NCI-H2029 treated with DMSO at 0.1 percent for 48 hours (cell line): Measurements from ENCODE around the gene NDUFB3.
A peak's percentile ranks its signal among the peaks of the same experiment; 100 is the strongest.
"Not testable (repeated sequence)": the region's sequence is repeated elsewhere in the genome, so short reads cannot be mapped to it uniquely, and the experiment has no call there.

ENCODE experiments used
- DNase-seq: peaks from one replicate; lab custom pipeline; 2025; lab: John Stamatoyannopoulos, UW

The NDUFB3 gene

DNA sequence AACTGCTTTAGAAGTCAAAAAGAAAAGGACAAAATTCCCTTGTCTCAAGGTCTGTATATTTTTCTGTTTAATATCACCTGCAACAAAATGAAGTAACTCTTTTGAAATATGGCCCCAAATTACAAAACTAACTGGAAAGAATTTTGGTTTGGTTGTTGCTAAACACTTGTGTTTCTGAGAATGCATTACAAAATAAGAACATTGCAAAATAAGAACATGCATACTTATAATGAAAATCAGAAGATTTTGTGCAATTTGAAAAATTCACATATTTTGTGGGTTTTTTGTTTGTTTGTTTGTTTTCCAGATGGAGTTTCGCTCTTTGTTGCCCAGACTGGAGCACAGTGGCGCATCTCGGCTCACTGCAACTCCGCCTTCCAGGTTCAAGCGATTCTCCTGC, 21.8 kb downstream of the NDUFB3 start:
- DNase-seq, result no peak

DNA sequence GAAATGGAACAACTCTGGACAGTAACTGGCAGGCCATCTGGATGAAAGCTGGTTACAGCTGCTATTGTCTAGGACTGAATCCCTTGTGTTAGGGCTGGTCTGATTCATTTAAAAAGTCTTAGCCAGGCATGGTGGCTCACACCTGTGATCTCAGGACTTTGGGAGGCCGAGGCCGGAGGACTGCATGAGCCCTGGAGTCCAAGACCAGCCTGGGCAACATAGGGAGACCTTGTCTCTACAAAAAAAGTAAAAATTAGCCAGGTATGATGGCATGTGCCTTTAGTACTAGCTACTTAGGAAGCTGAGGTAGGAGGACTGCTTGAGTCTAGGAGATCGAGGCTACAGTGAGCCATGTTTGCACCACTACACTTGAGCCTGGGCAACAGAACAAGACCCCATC, 28.7 kb downstream of the NDUFB3 start:
- no peak for DNase-seq

DNA sequence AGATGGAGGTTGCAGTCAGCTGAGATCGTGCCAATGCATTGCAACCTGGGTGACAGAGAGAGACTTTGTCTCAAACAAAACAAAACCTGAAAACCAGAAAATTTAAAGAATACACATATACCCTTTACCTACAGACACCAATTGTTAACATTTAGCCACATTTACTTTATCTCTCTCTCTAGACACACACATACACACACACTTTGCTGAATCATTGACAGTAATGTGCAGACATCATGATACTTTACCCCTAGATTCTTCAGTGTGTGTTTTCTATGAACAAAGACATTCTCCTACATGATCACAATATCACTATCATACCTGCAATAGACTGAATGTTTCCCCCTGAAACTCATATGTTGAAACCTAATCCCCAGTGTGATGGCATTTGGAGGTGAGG, 34.0 kb downstream of the NDUFB3 start:
- DNase-seq, result no peak

DNA sequence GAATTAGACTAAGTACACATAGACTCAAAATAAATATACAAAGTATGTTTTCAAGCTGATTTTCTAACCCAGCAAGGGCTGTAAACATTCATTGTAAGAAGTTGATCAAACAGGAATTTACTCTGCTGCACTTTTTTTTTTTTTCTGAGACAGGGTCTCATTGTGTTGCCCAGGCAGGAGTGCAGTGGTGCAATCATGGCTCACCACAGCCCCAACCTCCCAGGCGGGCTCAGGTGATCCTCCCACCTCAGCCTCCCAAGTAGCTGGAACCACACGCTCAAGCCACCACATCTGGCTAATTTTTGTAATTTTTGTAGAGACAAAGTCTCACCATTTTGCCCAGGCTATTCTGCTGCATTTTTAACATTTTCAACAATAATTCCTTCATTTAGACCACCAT, 35.8 kb downstream of the NDUFB3 start:
- DNase-seq, result no peak

DNA sequence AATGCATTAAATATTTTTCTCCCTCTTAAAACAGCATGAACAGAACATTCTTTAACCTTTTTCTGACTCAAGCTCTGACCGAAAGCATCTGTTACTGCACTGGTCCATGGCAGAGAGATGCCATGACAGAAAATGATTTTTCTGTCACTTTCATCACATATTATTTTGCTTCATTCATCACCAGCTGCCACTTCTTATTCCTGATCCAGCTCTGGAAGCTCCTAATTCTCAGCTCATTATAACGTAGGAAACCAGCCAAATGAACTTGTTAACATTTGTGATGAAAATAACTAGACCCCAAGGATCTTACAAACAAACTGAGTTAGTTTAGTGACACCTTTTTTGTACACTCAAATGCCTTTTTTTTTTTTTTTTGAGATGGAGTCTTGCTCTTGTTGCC, 36.5 kb downstream of the NDUFB3 start:
- DNase-seq, result no peak

DNA sequence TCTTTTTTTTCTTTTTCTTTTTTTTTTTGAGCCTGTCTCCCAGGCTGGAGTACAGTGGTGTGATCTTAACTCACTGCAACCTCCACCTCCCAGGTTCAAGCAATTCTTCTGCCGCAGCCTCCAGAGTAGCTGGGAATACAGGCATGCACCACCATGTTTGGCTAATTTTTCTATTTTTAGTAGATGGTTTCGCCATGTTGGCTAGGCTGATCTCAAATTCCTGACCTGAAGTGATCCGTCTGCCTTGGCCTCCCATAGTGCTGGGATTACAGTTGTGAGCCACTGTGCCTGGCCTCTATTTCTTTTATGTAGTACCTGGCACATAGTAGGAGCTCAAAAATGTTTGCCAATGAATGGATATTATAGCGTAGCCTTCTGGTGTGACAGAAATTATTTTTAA, 37.4 kb downstream of the NDUFB3 start:
- DNase-seq, result no peak

DNA sequence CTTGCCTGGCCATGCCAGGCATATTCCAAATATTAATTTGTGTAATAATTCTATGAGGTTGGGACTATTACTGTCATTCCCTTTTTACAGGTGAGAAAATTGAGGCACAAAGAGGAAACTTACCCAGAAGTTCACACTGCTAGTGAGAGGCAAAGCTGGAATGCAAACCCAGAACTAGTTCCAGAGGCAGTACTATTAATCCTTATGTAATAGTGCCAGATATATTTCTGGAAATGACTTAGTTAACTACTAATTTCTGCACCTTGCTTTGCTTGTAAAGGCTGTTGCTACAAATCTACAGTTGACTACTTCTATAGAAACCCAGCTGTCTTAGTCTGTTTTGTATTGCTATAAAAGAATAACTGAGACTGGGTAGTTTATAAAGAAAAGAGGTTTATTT, 38.8 kb downstream of the NDUFB3 start:
- no peak for DNase-seq

DNA sequence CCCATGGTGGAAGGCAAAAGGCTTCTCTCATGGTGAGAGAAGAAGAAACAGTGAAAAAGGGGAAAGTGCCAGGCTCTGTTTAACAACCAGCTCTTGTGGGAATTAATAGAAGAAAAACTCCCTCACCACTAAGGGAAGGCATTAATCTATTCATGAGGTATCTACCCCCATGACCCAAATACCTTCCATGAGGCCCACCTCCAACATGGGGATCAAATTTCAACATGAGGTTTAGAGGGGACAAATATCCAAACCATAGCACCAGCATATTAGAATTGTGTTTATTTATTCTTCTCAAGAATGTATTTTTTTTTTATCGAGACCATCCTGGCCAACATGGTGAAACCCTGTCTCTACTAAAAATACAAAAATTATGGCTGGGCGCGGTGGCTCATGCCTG, 39.3 kb downstream of the NDUFB3 start:
- no peak for DNase-seq

DNA sequence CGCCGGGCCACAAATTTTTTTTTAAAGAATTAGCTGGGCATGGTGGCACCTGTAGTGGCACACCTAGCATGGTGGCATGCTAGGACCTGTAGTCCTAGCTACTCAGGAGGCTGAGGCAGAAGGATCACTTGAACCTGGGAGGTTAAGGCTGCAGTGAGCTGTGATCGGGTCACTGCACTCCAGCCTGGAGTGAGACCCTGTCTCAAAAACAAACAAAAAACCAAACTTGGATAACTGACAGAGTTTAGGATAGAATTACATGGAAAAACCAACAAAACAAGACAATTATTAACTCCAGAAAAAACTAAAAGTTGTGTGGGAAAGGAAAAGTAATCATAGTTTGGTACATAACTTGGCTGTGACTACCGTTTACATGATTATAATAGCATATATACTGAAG, 42.5 kb downstream of the NDUFB3 start:
- no peak for DNase-seq

DNA sequence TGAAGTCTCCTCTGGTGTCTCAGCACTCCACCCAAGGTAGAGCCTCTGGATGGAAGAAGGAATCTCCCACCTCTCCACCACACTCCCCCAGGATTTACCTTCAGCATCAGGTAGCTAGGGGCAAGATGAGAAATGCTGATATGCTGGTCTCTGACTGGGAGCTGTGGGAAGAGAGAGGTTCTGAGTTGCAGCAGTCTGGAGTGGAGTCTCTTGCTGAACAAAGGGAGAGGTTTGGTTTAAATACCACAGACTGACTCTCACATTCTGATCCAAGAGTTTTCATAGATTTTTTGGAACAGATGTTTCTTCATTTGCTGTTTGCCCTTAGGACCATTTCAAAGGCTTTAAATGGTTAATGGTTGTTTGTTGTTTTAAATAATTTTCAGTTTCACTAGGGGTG, 43.0 kb downstream of the NDUFB3 start:
- no peak for DNase-seq

DNA sequence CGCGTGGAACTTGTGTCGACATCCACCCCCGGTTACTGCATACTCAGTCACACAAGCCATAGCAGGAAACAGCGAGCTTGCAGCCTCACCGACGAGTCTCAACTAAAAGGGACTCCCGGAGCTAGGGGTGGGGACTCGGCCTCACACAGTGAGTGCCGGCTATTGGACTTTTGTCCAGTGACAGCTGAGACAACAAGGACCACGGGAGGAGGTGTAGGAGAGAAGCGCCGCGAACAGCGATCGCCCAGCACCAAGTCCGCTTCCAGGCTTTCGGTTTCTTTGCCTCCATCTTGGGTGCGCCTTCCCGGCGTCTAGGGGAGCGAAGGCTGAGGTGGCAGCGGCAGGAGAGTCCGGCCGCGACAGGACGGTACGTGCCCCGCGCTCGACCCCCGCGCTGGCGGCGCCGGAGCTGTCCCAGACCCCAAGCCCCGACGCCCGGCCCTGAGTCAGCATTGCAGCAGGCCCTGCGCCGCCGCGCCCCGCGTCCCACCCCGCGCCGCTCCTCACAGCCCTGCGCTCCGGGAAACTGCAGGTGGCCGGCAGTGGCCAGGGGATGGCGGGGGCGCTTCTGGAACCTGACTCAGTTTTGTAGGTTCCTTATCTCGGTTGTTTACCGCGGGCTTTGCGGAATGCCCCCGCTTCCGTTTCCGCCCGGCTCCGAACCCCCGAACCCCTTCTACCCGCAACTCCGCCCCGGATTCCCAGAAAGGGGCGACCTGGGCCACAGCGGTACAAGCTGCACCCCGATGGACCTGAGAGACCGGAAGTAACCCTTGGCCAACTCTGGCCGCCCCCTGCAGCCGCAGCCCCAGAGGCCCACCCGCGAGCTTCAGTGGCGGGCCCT, 44.5 kb downstream of the NDUFB3 start, which contains the start of gene CFLAR:
CFLAR (plus strand) TSS at position 50 of the 844 bp plus-strand sequence. CDS start 13,702 bp downstream, outside the sequence.
- peak; percentile 17 for DNase-seq

DNA sequence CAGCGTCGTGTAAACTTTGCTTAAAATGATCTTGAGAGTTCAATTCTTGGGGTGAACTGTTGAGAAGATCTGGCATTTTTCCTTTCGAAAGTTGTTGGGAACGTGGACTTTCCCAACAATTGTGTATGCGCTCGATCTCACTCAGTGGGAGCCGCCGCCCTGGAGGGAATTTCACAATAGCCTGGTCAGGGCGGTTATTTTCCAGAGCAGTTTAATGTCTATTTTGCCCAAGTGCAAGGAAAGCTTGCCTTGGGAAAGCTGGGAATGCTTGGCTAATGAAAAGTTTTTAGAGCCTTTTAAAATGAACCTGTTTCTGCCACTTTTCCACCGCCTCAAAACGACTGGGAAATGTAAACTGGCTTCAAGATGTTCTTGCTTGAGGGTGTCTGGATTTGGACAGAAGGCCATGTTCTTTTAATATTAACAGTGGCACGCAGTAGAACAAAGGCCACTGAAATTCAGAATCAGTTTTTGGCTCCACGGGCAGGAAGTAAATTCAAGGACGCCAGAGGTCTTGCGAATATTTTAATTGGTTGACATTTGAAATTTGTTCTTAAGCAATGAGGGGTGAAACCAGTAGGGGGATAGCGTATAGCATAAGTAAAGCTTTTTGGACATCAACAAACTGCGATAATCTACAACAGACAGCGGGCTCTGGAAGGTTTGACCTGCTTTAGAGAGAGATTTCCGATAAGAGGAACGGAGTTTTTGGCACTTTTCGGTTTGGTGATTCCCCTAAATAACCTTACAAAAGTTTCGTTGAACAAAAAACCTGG, 45.3 kb downstream of the NDUFB3 start:
- DNase-seq, result peak; percentile 47

DNA sequence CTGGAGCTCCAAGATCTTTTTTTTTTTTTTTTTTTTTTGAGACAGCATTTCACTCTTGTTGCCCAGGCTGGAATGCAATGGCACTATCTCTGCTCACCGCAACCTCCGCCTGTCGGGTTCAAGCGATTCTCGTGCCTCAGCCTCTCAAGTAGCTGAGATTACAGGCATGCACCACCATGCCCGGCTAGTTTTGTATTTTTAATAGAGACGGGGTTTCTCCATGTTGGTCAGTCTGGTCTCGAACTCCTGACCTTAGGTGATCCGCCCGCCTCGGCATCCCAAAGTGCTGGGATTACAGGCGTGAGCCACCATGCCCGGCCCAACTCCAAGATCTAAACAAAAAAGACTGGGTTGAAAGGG, 45.9 kb downstream of the NDUFB3 start:
- not testable (repeated sequence) for DNase-seq

DNA sequence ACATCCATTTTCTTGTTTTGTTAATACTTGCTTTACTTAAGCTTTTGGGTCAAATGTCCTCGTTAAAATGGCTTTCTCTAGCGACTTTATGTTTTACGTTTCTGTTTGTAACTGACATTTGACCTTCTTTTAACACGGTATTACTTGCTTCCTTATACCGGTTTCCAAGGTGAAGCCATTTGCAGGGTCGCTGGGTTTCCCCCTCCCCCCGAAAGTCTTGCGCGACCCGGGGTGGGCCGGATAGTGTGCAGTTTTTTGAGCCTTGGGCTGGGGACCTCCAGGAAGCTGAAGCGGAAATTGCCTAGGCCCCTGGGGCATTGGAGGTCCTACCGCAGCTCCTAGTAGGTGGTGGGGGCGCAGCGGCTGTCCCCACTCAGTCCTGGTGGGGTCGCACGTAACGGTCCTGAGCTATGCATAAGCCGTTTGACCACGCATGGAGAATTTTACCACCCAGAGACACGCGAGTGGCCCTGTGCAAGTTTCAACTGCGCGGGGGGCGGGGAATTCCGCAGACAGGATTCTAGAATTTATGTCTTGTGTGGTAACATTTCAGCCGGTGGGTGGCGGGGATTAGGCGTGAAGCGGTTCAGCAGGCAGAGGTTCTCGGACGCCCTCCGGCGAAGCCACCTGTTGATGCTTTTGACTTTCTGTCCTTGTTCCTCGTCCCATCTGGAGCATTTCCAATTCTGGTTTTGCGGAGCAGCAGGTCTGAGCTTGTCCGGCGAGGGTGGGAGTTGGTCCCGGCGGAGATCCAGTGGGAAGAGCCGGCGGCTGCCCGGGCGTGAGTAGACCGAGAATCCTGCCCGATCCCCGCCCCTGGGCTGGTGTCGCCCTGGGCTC, 46.5 kb downstream of the NDUFB3 start:
- peak; percentile 8 for DNase-seq

DNA sequence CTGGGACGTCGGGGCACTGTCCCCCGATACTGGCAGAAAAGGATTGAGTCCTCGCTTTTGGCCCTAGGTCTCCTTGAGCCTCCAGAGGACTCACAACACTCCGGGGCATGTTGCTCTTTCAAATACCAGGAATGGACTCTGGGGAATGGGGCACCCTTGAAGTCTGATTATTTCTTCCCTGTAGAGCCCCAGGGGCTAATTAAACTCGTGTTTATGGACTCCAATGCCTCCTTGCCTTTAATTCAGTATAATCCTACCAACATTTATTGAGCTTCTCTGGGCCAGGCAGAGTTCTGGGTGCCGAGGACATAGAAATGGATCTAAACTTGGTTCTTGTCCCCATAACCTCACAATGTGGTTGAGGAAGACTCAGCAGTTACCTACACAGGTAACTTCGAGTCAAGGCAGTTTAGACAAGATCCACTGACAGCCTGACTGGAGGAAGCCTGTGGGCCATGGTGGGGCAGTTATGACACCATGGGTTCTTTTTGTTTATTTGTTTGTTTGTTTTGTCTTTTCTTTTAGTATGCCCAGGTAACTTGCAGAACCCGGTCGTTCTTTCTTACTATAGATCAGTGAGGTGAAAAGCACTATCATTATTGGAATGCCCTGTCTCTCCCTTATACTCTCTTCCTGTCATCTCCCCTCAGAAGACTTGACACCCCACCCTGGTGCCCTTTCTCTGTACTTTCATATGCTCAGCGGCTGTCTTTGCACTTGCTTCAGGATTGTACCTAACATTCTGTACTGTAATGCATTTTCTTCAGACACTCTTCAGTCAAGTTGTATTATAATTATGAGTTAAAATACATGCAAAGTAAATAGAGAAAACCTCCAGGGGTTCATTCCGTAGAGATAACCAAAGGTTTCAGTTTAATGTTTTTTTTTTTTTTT, 47.4 kb downstream of the NDUFB3 start:
- DNase-seq, result no peak

DNA sequence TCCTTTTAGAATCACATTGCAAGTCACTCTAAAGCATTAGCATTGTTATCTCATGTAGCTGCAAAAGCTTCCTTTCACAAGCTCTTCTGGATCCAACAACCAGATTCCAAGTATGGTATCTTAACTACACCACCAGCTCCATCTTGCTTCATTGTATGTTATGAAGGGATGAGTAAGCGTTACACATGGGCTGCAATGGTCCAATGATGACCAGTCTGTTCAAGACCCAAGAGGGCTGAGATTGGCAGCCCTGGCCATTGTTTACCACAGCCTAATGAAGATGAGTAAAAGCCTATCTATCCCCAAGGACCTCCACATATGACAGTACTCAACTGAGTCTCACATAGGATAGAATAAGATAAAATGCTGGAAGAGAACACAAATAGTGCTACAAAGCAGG, 50.5 kb downstream of the NDUFB3 start:
- no peak for DNase-seq

DNA sequence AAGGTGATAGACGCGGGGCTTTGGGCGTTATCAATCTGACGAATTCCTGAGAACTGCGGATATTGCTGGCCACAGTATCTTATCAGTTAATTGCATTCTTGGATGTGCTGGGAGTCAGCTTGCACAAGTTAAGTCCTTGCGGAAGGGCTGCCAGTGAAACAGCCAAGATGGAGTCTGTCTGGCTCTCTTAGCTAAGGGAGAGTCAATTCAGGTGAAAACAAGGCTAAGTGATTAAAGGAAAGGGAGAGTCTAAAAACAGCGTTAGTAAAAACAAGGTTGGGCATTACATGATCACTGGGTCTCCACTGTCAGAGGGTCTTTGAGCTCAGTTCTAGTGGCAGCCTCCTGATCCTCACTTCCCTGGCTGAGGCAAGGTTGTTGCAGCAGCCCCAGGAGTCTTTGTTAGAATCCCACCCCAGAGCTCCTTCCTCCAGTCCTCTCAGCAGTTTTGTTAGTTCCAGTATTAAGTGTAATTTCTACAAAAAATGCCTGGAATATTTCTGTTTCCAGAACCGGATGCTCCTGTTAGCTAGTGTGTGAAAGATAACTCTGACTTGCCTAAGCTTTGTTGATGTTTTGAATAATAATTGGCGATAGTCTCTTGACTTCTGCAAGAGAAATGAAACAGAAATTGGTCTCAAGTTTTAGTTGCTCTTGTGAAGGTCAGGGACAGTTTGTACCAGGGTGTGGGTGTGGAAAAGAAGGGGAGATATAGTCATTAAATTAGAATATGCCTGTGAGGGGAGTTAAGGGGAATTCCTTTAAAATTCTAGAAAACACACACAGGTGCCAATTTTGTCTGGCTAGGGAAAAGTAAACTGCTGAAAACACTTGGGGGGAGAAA, 54.7 kb downstream of the NDUFB3 start:
- DNase-seq, result no peak

DNA sequence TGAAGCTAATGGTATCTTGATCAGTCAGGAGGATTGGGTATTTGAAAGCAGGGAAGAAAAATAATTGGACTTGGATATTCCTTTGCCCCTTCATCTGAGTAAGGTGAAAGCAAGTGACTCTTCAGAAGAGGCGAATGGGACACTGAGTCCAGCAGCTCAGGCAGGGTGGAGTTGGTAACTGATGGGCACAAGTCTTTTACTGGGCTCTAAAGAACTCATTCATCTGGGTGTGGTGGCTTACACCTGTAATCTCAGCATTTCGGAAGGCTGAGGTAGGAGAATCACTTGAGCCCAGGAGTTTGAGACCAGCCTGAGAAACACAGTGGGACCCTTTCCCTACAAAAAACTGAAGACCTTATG, 55.3 kb downstream of the NDUFB3 start:
- no peak for DNase-seq

DNA sequence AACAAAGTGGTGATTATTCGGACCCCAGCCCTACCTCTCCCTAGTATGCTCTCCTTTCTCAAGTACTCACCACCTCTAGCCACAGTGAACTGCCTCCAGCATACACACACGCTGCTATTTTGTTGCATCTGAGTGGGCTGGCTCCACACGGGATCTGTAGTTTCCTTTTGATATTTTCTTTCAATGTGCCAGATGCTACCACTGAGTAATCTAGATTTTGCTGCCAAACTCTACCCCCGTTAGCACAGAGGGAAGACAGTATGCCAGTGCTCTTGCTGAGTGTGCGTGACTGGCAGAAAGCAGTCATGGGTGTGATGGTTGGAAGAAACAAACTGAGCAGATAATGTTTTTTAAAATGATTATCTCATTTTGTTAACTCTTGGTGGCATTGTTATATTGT, 55.8 kb downstream of the NDUFB3 start:
- no peak for DNase-seq

DNA sequence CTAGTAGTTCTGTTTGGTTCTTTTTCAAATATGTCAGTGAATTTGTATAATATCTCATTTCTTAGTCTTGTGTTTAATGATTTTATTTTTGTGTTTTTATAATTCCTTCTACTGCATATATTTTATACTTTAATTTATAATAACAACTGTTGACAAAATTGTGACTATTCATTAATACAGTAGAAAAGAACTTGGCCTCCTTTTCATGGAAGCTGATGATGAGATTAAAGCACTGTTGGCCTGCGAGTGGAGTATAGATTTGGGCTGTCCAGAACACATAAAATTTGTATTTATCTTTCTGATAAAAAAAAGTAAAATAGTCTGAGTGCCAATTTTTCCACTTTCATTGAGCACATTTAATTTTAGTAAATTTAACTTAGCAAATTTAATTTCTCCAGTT, 56.2 kb downstream of the NDUFB3 start:
- no peak for DNase-seq
